ENCODE measurements around the gene ZCCHC13.

DNA sequence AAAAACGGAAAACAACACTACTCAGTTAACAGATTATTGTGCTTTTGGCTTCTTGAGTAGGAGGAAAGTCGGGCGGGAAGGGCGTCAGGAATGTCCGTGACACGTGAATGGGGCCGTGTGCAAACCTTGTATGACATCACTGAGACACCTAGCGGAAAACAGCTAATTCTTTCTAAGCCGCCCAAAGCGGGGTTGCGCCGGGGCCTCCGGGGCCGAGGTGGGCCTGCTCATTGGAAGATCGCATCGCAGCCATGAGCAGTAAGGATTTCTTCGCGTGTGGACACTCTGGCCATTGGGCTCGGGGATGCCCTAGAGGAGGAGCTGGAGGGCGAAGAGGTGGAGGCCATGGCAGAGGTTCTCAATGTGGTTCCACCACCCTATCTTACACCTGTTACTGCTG is at the start of gene ZCCHC13:
- no peak for TF ChIP-seq POLR2AphosphoS5 (IDR thresholded peaks at IDR 0.05; ENCODE audit: low read depth)
- TF ChIP-seq, protein P1, sequence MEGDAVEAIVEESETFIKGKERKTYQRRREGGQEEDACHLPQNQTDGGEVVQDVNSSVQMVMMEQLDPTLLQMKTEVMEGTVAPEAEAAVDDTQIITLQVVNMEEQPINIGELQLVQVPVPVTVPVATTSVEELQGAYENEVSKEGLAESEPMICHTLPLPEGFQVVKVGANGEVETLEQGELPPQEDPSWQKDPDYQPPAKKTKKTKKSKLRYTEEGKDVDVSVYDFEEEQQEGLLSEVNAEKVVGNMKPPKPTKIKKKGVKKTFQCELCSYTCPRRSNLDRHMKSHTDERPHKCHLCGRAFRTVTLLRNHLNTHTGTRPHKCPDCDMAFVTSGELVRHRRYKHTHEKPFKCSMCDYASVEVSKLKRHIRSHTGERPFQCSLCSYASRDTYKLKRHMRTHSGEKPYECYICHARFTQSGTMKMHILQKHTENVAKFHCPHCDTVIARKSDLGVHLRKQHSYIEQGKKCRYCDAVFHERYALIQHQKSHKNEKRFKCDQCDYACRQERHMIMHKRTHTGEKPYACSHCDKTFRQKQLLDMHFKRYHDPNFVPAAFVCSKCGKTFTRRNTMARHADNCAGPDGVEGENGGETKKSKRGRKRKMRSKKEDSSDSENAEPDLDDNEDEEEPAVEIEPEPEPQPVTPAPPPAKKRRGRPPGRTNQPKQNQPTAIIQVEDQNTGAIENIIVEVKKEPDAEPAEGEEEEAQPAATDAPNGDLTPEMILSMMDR (IDR thresholded peaks at IDR 0.05; ENCODE audit: insufficient read depth, low read length) = no peak

All from HL-60 (cell line).